HEK293 (cell line): ENCODE results near the gene NSMCE1.

Source experiments
- HOXA7 ChIP-seq: sonication (generic); formaldehyde crosslinking; IDR thresholded peaks from 2 replicates; pipeline ENCODE4 v1.8.1; 2022; ENCODE audit warnings: missing genetic modification reagents, borderline replicate concordance
- IKZF3 ChIP-seq: fragments of 450-650 bp; IDR thresholded peaks from 2 replicates; pipeline ENCODE4 v1.5.0; 2018; ENCODE audit warnings: missing biosample characterization, mild to moderate bottlenecking, missing genetic modification characterization, moderate library complexity
- ZBTB7A ChIP-seq: fragments of 450-650 bp; formaldehyde crosslinking; IDR thresholded peaks from 2 replicates; pipeline ENCODE4 v1.5.1; 2016; ENCODE audit warnings: low read depth, missing biosample characterization, missing genetic modification characterization
- ZNF24 ChIP-seq: fragments of 450-650 bp; formaldehyde crosslinking; IDR thresholded peaks from 2 replicates; pipeline ENCODE4 v1.5.1; 2016; ENCODE audit warnings: missing biosample characterization, missing genetic modification characterization
- ZNF37A ChIP-seq: fragments of 450-650 bp; IDR thresholded peaks from 2 replicates; pipeline ENCODE4 v1.5.1; 2018; ENCODE audit warnings: missing biosample characterization, missing genetic modification characterization
- ZNF544 ChIP-seq: fragments of 450-650 bp; formaldehyde crosslinking; IDR thresholded peaks from 2 replicates; pipeline ENCODE4 v1.5.0; 2017; ENCODE audit warnings: missing biosample characterization, missing genetic modification characterization
- ZNF792 ChIP-seq: fragments of 450-650 bp; formaldehyde crosslinking; IDR thresholded peaks from 2 replicates; pipeline ENCODE4 v1.5.1; 2016; ENCODE audit warnings: missing biosample characterization, missing genetic modification characterization
- TF ChIP-seq, protein P1 (sequence below): fragments of 450-650 bp; formaldehyde crosslinking; IDR thresholded peaks from 2 replicates; pipeline ENCODE4 v1.5.1; 2016; ENCODE audit warnings: missing biosample characterization, missing genetic modification characterization, low read depth

DNA sequence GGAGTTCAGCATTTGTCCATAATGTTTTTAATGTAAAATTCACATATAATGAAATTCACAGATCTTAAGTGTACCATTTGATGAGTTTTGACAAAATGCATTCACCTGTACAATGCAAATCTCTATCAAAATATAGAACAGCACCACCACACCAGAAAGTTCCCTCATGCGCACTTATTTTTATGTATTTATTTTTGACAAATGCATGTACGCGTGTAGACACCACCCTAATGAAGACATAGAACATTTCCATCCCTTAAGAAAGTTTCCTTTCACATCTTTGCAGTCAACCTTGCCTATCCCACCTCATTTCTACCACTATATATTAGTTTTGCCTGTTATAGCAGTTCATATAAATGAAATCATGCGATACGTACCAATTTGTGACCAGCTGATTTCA, 29.6 kb upstream of the NSMCE1 start:
- TF ChIP-seq, protein P1, sequence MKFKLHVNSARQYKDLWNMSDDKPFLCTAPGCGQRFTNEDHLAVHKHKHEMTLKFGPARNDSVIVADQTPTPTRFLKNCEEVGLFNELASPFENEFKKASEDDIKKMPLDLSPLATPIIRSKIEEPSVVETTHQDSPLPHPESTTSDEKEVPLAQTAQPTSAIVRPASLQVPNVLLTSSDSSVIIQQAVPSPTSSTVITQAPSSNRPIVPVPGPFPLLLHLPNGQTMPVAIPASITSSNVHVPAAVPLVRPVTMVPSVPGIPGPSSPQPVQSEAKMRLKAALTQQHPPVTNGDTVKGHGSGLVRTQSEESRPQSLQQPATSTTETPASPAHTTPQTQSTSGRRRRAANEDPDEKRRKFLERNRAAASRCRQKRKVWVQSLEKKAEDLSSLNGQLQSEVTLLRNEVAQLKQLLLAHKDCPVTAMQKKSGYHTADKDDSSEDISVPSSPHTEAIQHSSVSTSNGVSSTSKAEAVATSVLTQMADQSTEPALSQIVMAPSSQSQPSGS (tag by site-specific recombination), result no peak
- TF ChIP-seq IKZF3 (tag by site-specific recombination), result no peak
- TF ChIP-seq ZNF37A (tag by site-specific recombination), result no peak
- no peak for TF ChIP-seq HOXA7 (CRISPR knock-in tag)
- no peak for TF ChIP-seq ZBTB7A (tag by site-specific recombination)
- no peak for TF ChIP-seq ZNF792 (tag by site-specific recombination)
- no peak for TF ChIP-seq ZNF24
- TF ChIP-seq ZNF544 (tag by site-specific recombination), result no peak
